Psoas muscle (tissue), 8 donors: ENCODE measurements around the gene FASN. TPM values are rescaled to one million over a fixed set of nuclear protein-coding genes. Genes with fewer than 3 reads are reported as not detected.

ENCODE experiments used
- ATAC-seq, 4 donors: fragments of 200-7000 bp; cut with Tn5 transposase; one replicate each; pipeline ENCODE4 v1.9.1; 2020; ENCODE audit warnings: moderate library complexity in 3 of 4, mild to moderate bottlenecking in 2 of 4
- DNase-seq, 2 donors: peaks; one replicate each; pipeline ENCODE4 v3.0.0-alpha.2; 2020
- H3K27ac ChIP-seq: fragments of 200-600 bp; one replicate; pipeline ENCODE4 v1.8.0; 2022
- H3K27me3 ChIP-seq, 3 donors: fragments of 200-600 bp in 1 of 3; one replicate each; pipeline versions ENCODE4 v1.6.1 to v1.8.0; 2013 to 2022; ENCODE audit warnings: low read length in 2 of 3, mild to moderate bottlenecking in 2 of 3, moderate library complexity in 1 of 3; ENCODE audit not compliant: insufficient read depth in 3 of 3
- H3K36me3 ChIP-seq, 2 donors: fragments of 200-600 bp in 1 of 2; one replicate each; pipeline versions ENCODE4 v1.6.1 to v1.8.0; 2013 to 2022; ENCODE audit warnings: low read depth in 1 of 2, mild to moderate bottlenecking in 1 of 2, moderate library complexity in 1 of 2; ENCODE audit not compliant: insufficient read depth in 1 of 2
- H3K4me1 ChIP-seq: fragments of 200-600 bp; one replicate; pipeline ENCODE4 v1.8.0; 2022
- H3K4me3 ChIP-seq: fragments of 200-600 bp; one replicate; pipeline ENCODE4 v1.8.0; 2022; ENCODE audit warnings: mild to moderate bottlenecking
- H3K9me3 ChIP-seq: fragments of 200-600 bp; one replicate; pipeline ENCODE4 v1.8.0; 2022
- CTCF ChIP-seq: fragments of 200-600 bp; IDR thresholded peaks from one replicate; pipeline ENCODE4 v1.8.0; 2022; ENCODE audit warnings: antibody characterized with exemption
- WGBS, 3 donors: extraction: QIAGEN DNeasy Blood & Tissue Kit; methylation state at CpG; one replicate each; pipeline versions ENCODE4 v1.1.6 to v1.1.7; 2013; 5-methylcytosine and 5-hydroxymethylcytosine counted together
- intact Hi-C, 2 donors: fragments of 100-400 bp; cut with DNase I; formaldehyde crosslinking; loops; one replicate each; pipeline versions ENCODE4 v1.11.0 to v1.14.2; 2022
- polyA plus RNA-seq, 3 donors: library from polyadenylated mRNA; stranded (reverse); fragments of 200-250 nt; gene quantifications; one replicate each; pipeline ENCODE4 v1.2.3, GENCODE V29; 2013
- total RNA-seq, 4 donors: library from RNA; stranded (reverse); fragmentation: NEBNext Ultra II Directional in 2 of 4; extraction: Animal tissue kit (Norgen Biotek cat#: 25700) in 2 of 4; gene quantifications; one replicate each; pipeline versions ENCODE4 v1.2.1 to v1.2.4, GENCODE V29; 2021 to 2023
- donor health status: healthy with polysubstance abuse.
- donor health status: DM: no; HTN: no; CAD: no; lungs with moderate emphysema.
- donor health status: Bipolar disorder and iron deficiency.
- donor health status: healthy.
- donor health status: DM: yes; HTN: yes; CAD: no.
- donor health status: DM: no; HTN: no; CAD: no.
- donor health status: DM: no; HTN: no; CAD: no.
- donor health status: DM: yes; HTN: yes; CAD: no.

FASN gene
- total and polyA plus RNA-seq, 7 donors: 8.9 to 37.3 (median 22.7) TPM

- no peak for TF ChIP-seq CTCF
- intact Hi-C loops: loop anchor here in 1 of 2 donors (2.0 kb wide), 1 partner anchor 27 kb away; no protein-coding TSS in a partner anchor
- 73 to 84% (median 77%) methylated on average over 9 of the region's 9 CpGs for whole genome bisulfite sequencing, 3 donors
These were observed 24.6 kb downstream of the FASN start for GRCh38 chr17:82073446-82073845.

GRCh38 chr17:82072827-82073226 lies 25.2 kb downstream of the FASN start:
- Histone ChIP-seq H3K36me3 (no peaks in the 10 kb centered on the region), H3K27ac (no peak overlapping the region), H3K4me3 (no peak overlapping the region), H3K9me3 (no peaks in the 10 kb centered on the region), H3K4me1 (no peaks in the 10 kb centered on the region), H3K27me3 (no peaks in the 10 kb centered on the region)
- TF ChIP-seq CTCF: no peak
- intact Hi-C loops: loop anchor here in 1 of 2 donors (2.0 kb wide), 1 partner anchor 26 kb away; no protein-coding TSS in a partner anchor
- ATAC-seq: no peak
- peak in 1 of 2 donors; percentile 8 for DNase-seq
- WGBS, 3 donors: 79 to 84% (median 79%) methylated on average over 6 of the region's 6 CpGs

More at GRCh38 chr17:82073446-82073845, 24.6 kb downstream of the FASN start:
- no peaks in the 10 kb centered on the region for H3K36me3 ChIP-seq
- no peak overlapping the region for H3K27ac ChIP-seq
- ATAC-seq (no peak), DNase-seq (peak in 1 of 2 donors; percentile 25)
- H3K4me3 ChIP-seq: no peak overlapping the region
- H3K4me1 ChIP-seq: no peaks in the 10 kb centered on the region
- H3K27me3 ChIP-seq: no peaks in the 10 kb centered on the region
- H3K9me3 ChIP-seq: no peaks in the 10 kb centered on the region

GRCh38 chr17:82070611-82071010 lies 27.4 kb downstream of the FASN start:
- intact Hi-C loops: no loop called here
- no peaks in the 10 kb centered on the region for H3K36me3 ChIP-seq
- no peaks in the 10 kb centered on the region for H3K9me3 ChIP-seq
- ATAC-seq: no peak
- no peak for TF ChIP-seq CTCF
- H3K27me3 ChIP-seq: no peaks in the 10 kb centered on the region
- no peak for DNase-seq
- no peak overlapping the region for H3K4me3 ChIP-seq
- H3K27ac ChIP-seq: no peak overlapping the region
- H3K4me1 ChIP-seq: no peaks in the 10 kb centered on the region

- WGBS, 3 donors: 6 to 8% (median 7%) methylated on average over 62 to 88 of the region's 88 CpGs
- DNase-seq (peak; percentile 73 to 84), ATAC-seq (peak; percentile 86 to 94 (median 90))
- intact Hi-C loops: loop anchor here in 1 of 2 donors (1.0 to 2.0 kb wide), 2 partner anchors 12 to 31 kb away; no protein-coding TSS in a partner anchor
- Histone ChIP-seq H3K27me3 (no peaks in the 10 kb centered on the region), H3K4me1 (peaks cover 9% of the 10 kb centered on the region), H3K27ac (peak within 1 kb of the TSS; percentile 94), H3K4me3 (peak within 1 kb of the TSS; percentile 98), H3K36me3 (peaks cover 7 to 34% of the 10 kb centered on the region in 2 donors), H3K9me3 (no peaks in the 10 kb centered on the region)
- no peak for TF ChIP-seq CTCF
These were observed 32.3 kb downstream of the FASN start, which contains the start of gene DUS1L for GRCh38 chr17:82065638-82066303. Gene DUS1L (minus strand): TSS chr17:82065804. CDS start chr17:82065059, 745 bp downstream.
